ENCODE results near the gene GTPBP2.

The GTPBP2 gene

DNA sequence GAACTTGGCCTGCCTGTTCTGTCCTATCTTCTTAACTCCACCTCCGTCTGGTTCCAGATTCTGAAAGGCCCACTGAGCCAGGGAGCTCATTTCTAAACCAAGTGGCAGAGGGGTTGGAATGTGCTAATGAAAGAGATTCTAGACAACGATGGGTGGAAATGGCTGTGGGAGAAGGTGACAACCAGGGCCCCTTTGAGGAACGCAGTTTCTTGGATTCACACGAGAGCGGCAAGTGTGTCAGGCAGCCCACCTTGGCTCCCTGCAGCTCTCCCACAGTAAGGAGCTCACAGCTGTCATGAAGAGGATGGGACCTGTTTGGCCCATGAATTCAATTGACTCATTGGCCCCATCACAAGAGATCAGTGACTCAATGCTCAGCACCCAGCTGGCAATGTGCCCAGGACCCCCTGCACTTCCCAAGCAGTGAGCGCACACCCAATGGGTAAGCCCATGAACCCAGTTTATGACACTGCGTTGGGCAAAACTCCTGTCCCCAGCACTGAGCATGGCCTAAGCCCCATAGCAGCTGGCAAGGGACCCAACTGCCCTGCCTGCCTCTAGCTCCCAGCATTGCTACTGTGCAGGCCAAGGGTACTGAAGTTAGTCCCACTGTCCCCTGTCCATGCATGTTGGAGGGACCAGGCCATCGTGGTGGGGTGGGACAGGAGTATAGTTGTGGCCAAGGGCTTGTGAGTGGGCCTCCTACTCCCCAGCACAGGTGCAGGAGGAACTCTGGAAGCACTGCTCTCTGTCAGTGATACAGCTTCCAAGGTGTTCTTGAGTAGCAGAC lies 42.1 kb upstream of the GTPBP2 start:
- H2AFZ ChIP-seq (ENCODE audit: low read length) = no peak overlapping the region
- no peak overlapping the region for H2AK5ac ChIP-seq (ENCODE audit: low read depth, low read length)
- H2BK15ac ChIP-seq (ENCODE audit: low read length) = no peak overlapping the region
- H4K8ac ChIP-seq (ENCODE audit: low read depth, low read length) = no peak overlapping the region
- H4K91ac ChIP-seq (ENCODE audit: low read depth, low read length, poor library complexity) = no peak overlapping the region
- no peak overlapping the region for H2BK12ac ChIP-seq (ENCODE audit: low read length)
- H3K9ac ChIP-seq (ENCODE audit: low read depth, low read length, poor library complexity) = no peak overlapping the region
- H3K27ac ChIP-seq (replicated peaks; ENCODE audit: low read length) = no peak overlapping the region
- H3K23ac ChIP-seq (ENCODE audit: low read depth, low read length, poor library complexity) = peak overlapping the region; percentile 47
- H3K27me3 ChIP-seq (ENCODE audit: control insufficient read depth in 3 of 3, insufficient read depth in 3 of 3, low read depth in 1 of 3, low read length in 3 of 3) = peaks cover 0 to 2% (median 0%) of the 10 kb centered on the region in 3 experiments
- H3K4ac ChIP-seq (ENCODE audit: low read length) = no peak overlapping the region
- no peak overlapping the region for H3K18ac ChIP-seq (ENCODE audit: low read length)
- H2BK120ac ChIP-seq (ENCODE audit: low read depth, low read length) = no peak overlapping the region
- no peaks in the 10 kb centered on the region for H3K9me3 ChIP-seq (replicated peaks in 1 of 2; ENCODE audit: control insufficient read depth in 2 of 2, insufficient read depth in 1 of 2, low read depth in 1 of 2, low read length in 2 of 2)
- H3K36me3 ChIP-seq (replicated peaks in 1 of 2; ENCODE audit: control insufficient read depth in 2 of 2, insufficient read depth in 2 of 2, low read length in 2 of 2) = peaks cover 27 to 59% of the 10 kb centered on the region in 2 donors
- no peak overlapping the region for H3K4me3 ChIP-seq (ENCODE audit: low read length in 2 of 2)
- no CpG with 5 or more reads among the region's 8 CpGs for WGBS, 2 donors (ENCODE audit: extremely low coverage in 2 of 2, insufficient read length in 2 of 2, insufficient replicate concordance in 1 of 2)
- H2BK5ac ChIP-seq (ENCODE audit: low read length) = no peak overlapping the region
- DNase-seq (ENCODE audit: low spot score) = no peak
- H3K79me1 ChIP-seq (ENCODE audit: low read depth, low read length) = no peaks in the 10 kb centered on the region
- H3K4me2 ChIP-seq (ENCODE audit: insufficient read depth, low read length, poor library complexity, severe bottlenecking) = no peak overlapping the region
- H3K4me1 ChIP-seq (ENCODE audit: control insufficient read depth in 2 of 2, insufficient read depth in 1 of 2, low read depth in 1 of 2, low read length in 2 of 2) = peaks cover 9 to 28% of the 10 kb centered on the region in 2 donors
- no peak overlapping the region for H3K14ac ChIP-seq (ENCODE audit: low read length)

DNA sequence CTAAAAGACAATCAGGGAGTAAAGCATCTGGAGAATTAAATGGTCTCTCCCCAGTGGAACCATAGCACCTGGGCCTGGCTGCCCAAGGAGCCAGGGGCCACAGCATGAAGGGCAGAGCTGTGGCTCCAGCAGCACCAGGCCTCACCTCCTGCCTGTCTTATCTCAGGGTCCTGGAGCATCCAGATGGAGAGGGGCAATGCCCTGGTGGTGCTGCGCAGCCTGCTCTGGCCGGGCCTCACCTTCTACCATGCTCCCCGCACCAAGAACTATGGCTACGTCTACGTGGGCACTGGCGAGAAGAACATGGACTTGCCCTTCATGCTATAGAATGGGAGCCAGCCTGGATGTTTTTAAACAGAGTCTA lies 41.5 kb upstream of the GTPBP2 start:
- Histone ChIP-seq H3K23ac (ENCODE audit: low read depth, low read length, poor library complexity) (no peak overlapping the region), H3K18ac (ENCODE audit: low read length) (no peak overlapping the region), H2BK12ac (ENCODE audit: low read length) (no peak overlapping the region), H3K79me1 (ENCODE audit: low read depth, low read length) (no peaks in the 10 kb centered on the region), H2AK5ac (ENCODE audit: low read depth, low read length) (no peak overlapping the region), H3K4ac (ENCODE audit: low read length) (no peak overlapping the region), H3K9me3 (replicated peaks in 1 of 2; ENCODE audit: control insufficient read depth in 2 of 2, insufficient read depth in 1 of 2, low read depth in 1 of 2, low read length in 2 of 2) (no peaks in the 10 kb centered on the region), H3K36me3 (replicated peaks in 1 of 2; ENCODE audit: control insufficient read depth in 2 of 2, insufficient read depth in 2 of 2, low read length in 2 of 2) (peaks cover 27 to 54% of the 10 kb centered on the region in 2 donors), H3K9ac (ENCODE audit: low read depth, low read length, poor library complexity) (no peak overlapping the region), H2AFZ (ENCODE audit: low read length) (no peak overlapping the region), H2BK5ac (ENCODE audit: low read length) (no peak overlapping the region), H2BK120ac (ENCODE audit: low read depth, low read length) (no peak overlapping the region), H3K4me2 (ENCODE audit: insufficient read depth, low read length, poor library complexity, severe bottlenecking) (no peak overlapping the region), H4K91ac (ENCODE audit: low read depth, low read length, poor library complexity) (no peak overlapping the region), H3K14ac (ENCODE audit: low read length) (no peak overlapping the region), H4K8ac (ENCODE audit: low read depth, low read length) (no peak overlapping the region), H3K27me3 (ENCODE audit: control insufficient read depth in 3 of 3, insufficient read depth in 3 of 3, low read depth in 1 of 3, low read length in 3 of 3) (peaks cover 0 to 2% (median 0%) of the 10 kb centered on the region in 3 experiments), H3K4me1 (ENCODE audit: control insufficient read depth in 2 of 2, insufficient read depth in 1 of 2, low read depth in 1 of 2, low read length in 2 of 2) (peaks cover 9 to 28% of the 10 kb centered on the region in 2 donors), H2BK15ac (ENCODE audit: low read length) (no peak overlapping the region), H3K4me3 (ENCODE audit: low read length in 2 of 2) (no peak overlapping the region), H3K27ac (replicated peaks; ENCODE audit: low read length) (no peak overlapping the region)
- no CpG with 5 or more reads among the region's 6 CpGs for WGBS, 2 donors (ENCODE audit: extremely low coverage in 2 of 2, insufficient read length in 2 of 2, insufficient replicate concordance in 1 of 2)
- DNase-seq (ENCODE audit: low spot score) = no peak

DNA sequence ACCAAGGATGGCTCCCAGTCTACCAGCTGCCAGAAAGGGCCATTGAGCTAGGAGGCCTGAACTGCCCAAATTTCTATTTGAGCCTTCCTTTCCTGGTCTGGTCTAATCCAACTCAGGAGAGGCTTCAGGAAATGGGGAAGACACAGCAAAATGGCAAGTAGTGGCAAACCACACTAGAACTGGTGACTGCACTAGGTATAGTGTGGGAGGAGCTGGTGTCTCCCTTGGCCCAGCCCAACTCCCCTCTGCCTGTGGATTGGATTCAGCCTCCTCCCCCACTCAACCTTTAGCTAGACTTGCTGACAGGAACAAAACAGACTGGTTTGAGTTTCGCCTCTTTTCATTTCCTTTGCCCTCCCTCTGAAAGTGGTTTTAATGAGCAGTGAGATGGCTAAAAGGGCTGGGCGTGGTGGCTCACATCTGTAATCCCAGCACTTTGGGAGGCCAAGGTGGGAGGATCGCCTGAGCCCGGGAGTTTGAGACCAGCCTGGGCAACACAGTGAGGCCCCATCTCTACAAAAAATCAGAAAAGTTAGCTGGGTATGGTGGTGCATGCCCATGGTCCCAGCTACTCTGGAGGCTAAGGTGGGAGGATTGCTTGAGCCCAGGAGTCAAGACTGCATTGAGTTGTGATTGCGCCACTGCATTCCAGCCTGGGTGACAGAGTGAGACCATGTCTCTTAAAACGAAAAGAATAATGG lies 41.0 kb upstream of the GTPBP2 start:
- Histone ChIP-seq H4K91ac (ENCODE audit: low read depth, low read length, poor library complexity) (no peak overlapping the region), H2BK12ac (ENCODE audit: low read length) (no peak overlapping the region), H3K4ac (ENCODE audit: low read length) (no peak overlapping the region), H4K8ac (ENCODE audit: low read depth, low read length) (no peak overlapping the region), H2BK120ac (ENCODE audit: low read depth, low read length) (no peak overlapping the region), H3K4me2 (ENCODE audit: insufficient read depth, low read length, poor library complexity, severe bottlenecking) (no peak overlapping the region), H3K4me1 (ENCODE audit: control insufficient read depth in 2 of 2, insufficient read depth in 1 of 2, low read depth in 1 of 2, low read length in 2 of 2) (peaks cover 9 to 28% of the 10 kb centered on the region in 2 donors), H3K79me1 (ENCODE audit: low read depth, low read length) (no peaks in the 10 kb centered on the region), H2BK5ac (ENCODE audit: low read length) (peak overlapping the region; percentile 72), H3K14ac (ENCODE audit: low read length) (no peak overlapping the region), H3K18ac (ENCODE audit: low read length) (peak overlapping the region; percentile 84), H3K27ac (replicated peaks; ENCODE audit: low read length) (peak overlapping the region; percentile 88), H2AFZ (ENCODE audit: low read length) (no peak overlapping the region), H3K27me3 (ENCODE audit: control insufficient read depth in 3 of 3, insufficient read depth in 3 of 3, low read depth in 1 of 3, low read length in 3 of 3) (peaks cover 0 to 2% (median 0%) of the 10 kb centered on the region in 3 experiments), H3K36me3 (replicated peaks in 1 of 2; ENCODE audit: control insufficient read depth in 2 of 2, insufficient read depth in 2 of 2, low read length in 2 of 2) (peaks cover 24 to 48% of the 10 kb centered on the region in 2 donors), H3K9ac (ENCODE audit: low read depth, low read length, poor library complexity) (no peak overlapping the region), H3K9me3 (replicated peaks in 1 of 2; ENCODE audit: control insufficient read depth in 2 of 2, insufficient read depth in 1 of 2, low read depth in 1 of 2, low read length in 2 of 2) (no peaks in the 10 kb centered on the region), H2AK5ac (ENCODE audit: low read depth, low read length) (no peak overlapping the region), H3K4me3 (ENCODE audit: low read length in 2 of 2) (no peak overlapping the region), H2BK15ac (ENCODE audit: low read length) (no peak overlapping the region), H3K23ac (ENCODE audit: low read depth, low read length, poor library complexity) (no peak overlapping the region)
- WGBS, 2 donors (ENCODE audit: extremely low coverage in 2 of 2, insufficient read length in 2 of 2, insufficient replicate concordance in 1 of 2) = no CpG with 5 or more reads among the region's 6 CpGs
- peak; percentile 43 for DNase-seq (ENCODE audit: low spot score)

Measured in neuronal stem cell (in vitro differentiated cells).